Transverse colon (tissue), 4 donors: ENCODE data around the gene CTDNEP1. TPM values are rescaled to one million over a fixed set of nuclear protein-coding genes. Genes with fewer than 3 reads are reported as not detected.

Experiments
- DNase-seq: peaks from one replicate; pipeline ENCODE4 v3.0.0-alpha.2; 2019
- H3K27ac ChIP-seq, 4 donors: fragments of 200-600 bp; sonication (generic); 2 replicates each; pipeline ENCODE4 v1.5.1; 2016 to 2018; ENCODE audit warnings: inconsistent platforms in 4 of 4
- H3K27me3 ChIP-seq: fragments of 200-600 bp; sonication (generic); 2 replicates; pipeline ENCODE4 v1.5.1; 2017; ENCODE audit warnings: inconsistent platforms
- H3K36me3 ChIP-seq, 4 donors: fragments of 200-600 bp; sonication (generic); 2 replicates each; pipeline ENCODE4 v1.5.1; 2017 to 2019; ENCODE audit warnings: inconsistent platforms in 4 of 4
- H3K4me1 ChIP-seq, 4 donors: fragments of 200-600 bp; sonication (generic); 2 replicates each; pipeline ENCODE4 v1.5.1; 2017 to 2020; ENCODE audit warnings: inconsistent platforms in 4 of 4
- H3K4me3 ChIP-seq, 4 donors: fragments of 200-600 bp; sonication (generic); 1 replicate in 1 of 4; 2 replicates in 3 of 4; pipeline versions ENCODE4 v1.5.1 to v1.6.1; 2017 to 2019; ENCODE audit warnings: inconsistent platforms in 4 of 4
- H3K9me3 ChIP-seq, 2 donors: fragments of 200-600 bp; sonication (generic); 2 replicates each; pipeline ENCODE4 v1.5.1; 2017 to 2019; ENCODE audit warnings: inconsistent platforms in 2 of 2
- CTCF ChIP-seq, 5 experiments: fragments of 200-600 bp in 3 of 5; fragments of 450-650 bp in 2 of 5; sonication (generic) in 3 of 5; IDR thresholded peaks; 1 replicate in 2 of 5; 2 replicates in 3 of 5; pipeline ENCODE4 v1.5.1; 2016 to 2017; ENCODE audit warnings: antibody characterized with exemption in 5 of 5, inconsistent platforms in 3 of 5, mild to moderate bottlenecking in 2 of 5, moderate library complexity in 1 of 5
- EP300 ChIP-seq: sonication (generic); formaldehyde crosslinking; IDR thresholded peaks from one replicate; pipeline ENCODE4 v1.6.1; 2017; ENCODE audit warnings: antibody characterized with exemption, low read depth
- POLR2A ChIP-seq: fragments of 450-650 bp; IDR thresholded peaks from one replicate; pipeline ENCODE4 v1.6.1; 2016; ENCODE audit warnings: antibody characterized with exemption, mild to moderate bottlenecking, moderate library complexity
- POLR2AphosphoS5 ChIP-seq, 3 donors: sonication (generic); formaldehyde crosslinking; IDR thresholded peaks; one replicate each; pipeline ENCODE4 v1.6.1; 2016; ENCODE audit warnings: antibody characterized with exemption in 3 of 3
- WGBS, 2 donors: methylation state at CpG; one replicate each; pipeline ENCODE4 v1.1.5; 2018; ENCODE audit warnings: low coverage in 1 of 2; 5-methylcytosine and 5-hydroxymethylcytosine counted together
- in situ Hi-C, 4 donors: fragments of 200-750 bp; cut with MboI; loops; one replicate each; pipeline versions ENCODE4 v1.15.0 to v1.15.1; 2017; ENCODE audit warnings: low sequenced_read_pairs in 3 of 4, low pct_ligation_motif_present in 1 of 4, low pct_unique_long_range_greater_than_20kb in 1 of 4
- intact Hi-C: fragments of 100-400 bp; cut with DNase I; formaldehyde crosslinking; loops from one replicate; pipeline ENCODE4 v1.15.1; 2023; ENCODE audit warnings: low total_unique reads
- total RNA-seq, 4 donors: library from RNA; depleted of rRNA; stranded (reverse); fragments of >200 nt; gene quantifications; one replicate each; pipeline ENCODE4 v1.1.0, GENCODE V29; 2016

CTDNEP1 gene
- total RNA-seq, 4 donors from 2014 or later: 52.3 to 113 (median 60.4) TPM

GRCh38 chr17:7204828-7205461 is 46.6 kb downstream of the CTDNEP1 start:
- Histone ChIP-seq H3K27me3 (no peaks in the 10 kb centered on the region), H3K36me3 (no peaks in the 10 kb centered on the region), H3K4me1 (peaks cover 3 to 15% (median 5%) of the 10 kb centered on the region in 4 donors), H3K27ac (peak overlapping the region; percentile 51 to 73 (median 60)), H3K4me3 (peak overlapping the region; percentile 22 to 49 (median 31)), H3K9me3 (no peaks in the 10 kb centered on the region)
- intact Hi-C loops (no loop called here), in situ Hi-C loops (no loop called here)
- 1% methylated on average over 25 of the region's 34 CpGs; no CpG with 5 or more reads in 1 of the 2 donors for WGBS, 2 donors
- DNase-seq: peak; percentile 87
- no peak for TF ChIP-seq CTCF (IDR thresholded peaks at IDR 0.05)
- TF ChIP-seq POLR2A: no peak
- TF ChIP-seq EP300: no peak
- TF ChIP-seq POLR2AphosphoS5 (IDR thresholded peaks at IDR 0.05): peak in 1 of 3 donors; percentile 9

- DNase-seq: no peak
- Histone ChIP-seq H3K9me3 (no peaks in the 10 kb centered on the region), H3K27me3 (no peaks in the 10 kb centered on the region), H3K27ac (peak overlapping the region; percentile 51 to 73 (median 60)), H3K4me3 (peak overlapping the region in 1 of 4 donors; percentile 49), H3K4me1 (peaks cover 3 to 15% (median 5%) of the 10 kb centered on the region in 4 donors), H3K36me3 (no peaks in the 10 kb centered on the region)
- in situ Hi-C loops: no loop called here
- no peak for TF ChIP-seq EP300
- no peak for TF ChIP-seq POLR2AphosphoS5 (IDR thresholded peaks at IDR 0.05)
- no peak for TF ChIP-seq CTCF (IDR thresholded peaks at IDR 0.05)
- no peak for TF ChIP-seq POLR2A
- WGBS, 2 donors: 76% methylated on average over 15 of the region's 15 CpGs; no CpG with 5 or more reads in 1 of the 2 donors
- intact Hi-C loops: no loop called here
These were observed 47.2 kb downstream of the CTDNEP1 start for GRCh38 chr17:7204336-7204735.

GRCh38 chr17:7203391-7203790 is 48.1 kb downstream of the CTDNEP1 start:
- Histone ChIP-seq H3K27ac (no peak overlapping the region), H3K9me3 (no peaks in the 10 kb centered on the region), H3K4me3 (no peak overlapping the region), H3K36me3 (no peaks in the 10 kb centered on the region), H3K4me1 (peaks cover 3 to 15% (median 5%) of the 10 kb centered on the region in 4 donors), H3K27me3 (no peaks in the 10 kb centered on the region)
- 92% methylated on average over 16 of the region's 16 CpGs; no CpG with 5 or more reads in 1 of the 2 donors for WGBS, 2 donors
- in situ Hi-C loops (no loop called here), intact Hi-C loops (no loop called here)
- no peak for DNase-seq
- no peak for TF ChIP-seq CTCF (IDR thresholded peaks at IDR 0.05)
- no peak for TF ChIP-seq POLR2AphosphoS5 (IDR thresholded peaks at IDR 0.05)

GRCh38 chr17:7196651-7197401 is 54.7 kb downstream of the CTDNEP1 start:
- WGBS, 2 donors: 90 to 91% methylated on average over 3 to 22 of the region's 22 CpGs
- Histone ChIP-seq H3K27me3 (no peaks in the 10 kb centered on the region), H3K4me1 (no peaks in the 10 kb centered on the region), H3K4me3 (no peak overlapping the region), H3K36me3 (no peaks in the 10 kb centered on the region), H3K27ac (no peak overlapping the region), H3K9me3 (no peaks in the 10 kb centered on the region)
- TF ChIP-seq CTCF (IDR thresholded peaks at IDR 0.05) (no peak), POLR2AphosphoS5 (IDR thresholded peaks at IDR 0.05) (no peak), POLR2A (no peak)
- intact Hi-C loops: no loop called here
- in situ Hi-C loops: no loop called here
- DNase-seq: no peak
